GM12875 (cell line): Measurements from ENCODE around the gene POLR2E.
A peak's percentile ranks its signal among the peaks of the same experiment; 100 is the strongest.

Source experiments
- H3K4me3 ChIP-seq: one replicate; pipeline ENCODE4 v1.5.1; 2011; ENCODE audit warnings: low read depth, low read length, control low read depth
- CTCF ChIP-seq: IDR thresholded peaks from 2 replicates; pipeline ENCODE4 v1.5.1; 2011; ENCODE audit warnings: low read depth, mild to moderate bottlenecking, control low read depth, inconsistent platforms, low read length, moderate library complexity, borderline replicate concordance; ENCODE audit not compliant: insufficient read depth

POLR2E gene

GRCh38 chr19:1057176-1057855, 37.9 kb downstream of the POLR2E start:
- no peak overlapping the region for H3K4me3 ChIP-seq
- TF ChIP-seq CTCF: peak; percentile 47

- no peak overlapping the region for H3K4me3 ChIP-seq
- no peak for TF ChIP-seq CTCF
Measured at GRCh38 chr19:1055886-1056620, 39.1 kb downstream of the POLR2E start.

GRCh38 chr19:1055028-1055425, 40.1 kb downstream of the POLR2E start:
- TF ChIP-seq CTCF: no peak
- H3K4me3 ChIP-seq: no peak overlapping the region

GRCh38 chr19:1054102-1055027, 40.8 kb downstream of the POLR2E start:
- H3K4me3 ChIP-seq: no peak overlapping the region
- no peak for TF ChIP-seq CTCF

- no peak overlapping the region for H3K4me3 ChIP-seq
- no peak for TF ChIP-seq CTCF
Measured at GRCh38 chr19:1053176-1054101, 41.7 kb downstream of the POLR2E start.

GRCh38 chr19:1052349-1052975, 42.7 kb downstream of the POLR2E start:
- no peak for TF ChIP-seq CTCF

More at GRCh38 chr19:1052349-1052975, 42.7 kb downstream of the POLR2E start:
- H3K4me3 ChIP-seq: no peak overlapping the region
